ENCODE results near the gene CYB5R3. TPM values are rescaled to one million over a fixed set of nuclear protein-coding genes. Genes with fewer than 3 reads are reported as not detected.
A peak's percentile ranks its signal among the peaks of the same experiment; 100 is the strongest.

CYB5R3 gene
- total RNA-seq, 1 donor from 2014 or later: 148 TPM

DNA sequence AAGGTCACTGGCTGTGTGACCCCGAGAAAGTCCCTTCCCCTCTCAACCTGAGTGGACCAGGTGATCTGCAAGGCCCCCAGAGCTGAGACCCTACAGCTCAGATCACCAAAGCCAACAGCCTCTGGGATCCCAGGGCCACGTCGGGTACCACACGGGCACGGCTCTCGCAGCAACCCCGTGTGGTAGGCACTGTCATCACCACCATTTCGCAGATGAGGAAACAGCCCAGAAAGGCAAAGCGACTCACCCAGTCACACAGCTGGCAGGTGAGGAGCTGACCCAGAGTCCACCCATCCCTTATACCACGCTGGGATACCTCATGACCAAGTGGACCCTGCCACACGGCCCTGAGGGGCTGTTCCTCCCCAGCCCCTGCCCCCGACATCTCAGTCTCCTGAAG lies 11.6 kb downstream of the CYB5R3 start:
- peaks cover 3% of the 10 kb centered on the region for H3K4me1 Mint-ChIP-seq (ENCODE audit: low read depth, unreplicated experiment)
- peaks cover 1% of the 10 kb centered on the region for H3K9me3 Mint-ChIP-seq (ENCODE audit: unreplicated experiment)
- TF ChIP-seq, protein P1, sequence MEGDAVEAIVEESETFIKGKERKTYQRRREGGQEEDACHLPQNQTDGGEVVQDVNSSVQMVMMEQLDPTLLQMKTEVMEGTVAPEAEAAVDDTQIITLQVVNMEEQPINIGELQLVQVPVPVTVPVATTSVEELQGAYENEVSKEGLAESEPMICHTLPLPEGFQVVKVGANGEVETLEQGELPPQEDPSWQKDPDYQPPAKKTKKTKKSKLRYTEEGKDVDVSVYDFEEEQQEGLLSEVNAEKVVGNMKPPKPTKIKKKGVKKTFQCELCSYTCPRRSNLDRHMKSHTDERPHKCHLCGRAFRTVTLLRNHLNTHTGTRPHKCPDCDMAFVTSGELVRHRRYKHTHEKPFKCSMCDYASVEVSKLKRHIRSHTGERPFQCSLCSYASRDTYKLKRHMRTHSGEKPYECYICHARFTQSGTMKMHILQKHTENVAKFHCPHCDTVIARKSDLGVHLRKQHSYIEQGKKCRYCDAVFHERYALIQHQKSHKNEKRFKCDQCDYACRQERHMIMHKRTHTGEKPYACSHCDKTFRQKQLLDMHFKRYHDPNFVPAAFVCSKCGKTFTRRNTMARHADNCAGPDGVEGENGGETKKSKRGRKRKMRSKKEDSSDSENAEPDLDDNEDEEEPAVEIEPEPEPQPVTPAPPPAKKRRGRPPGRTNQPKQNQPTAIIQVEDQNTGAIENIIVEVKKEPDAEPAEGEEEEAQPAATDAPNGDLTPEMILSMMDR (IDR thresholded peaks at IDR 0.05; ENCODE audit: partially characterized antibody, unreplicated experiment): no peak
- peaks cover 4% of the 10 kb centered on the region for H3K27me3 Mint-ChIP-seq (ENCODE audit: unreplicated experiment)
- H3K27ac Mint-ChIP-seq (ENCODE audit: unreplicated experiment): no peak overlapping the region
- DNase-seq: no peak
- no peaks in the 10 kb centered on the region for H3K36me3 Mint-ChIP-seq (ENCODE audit: unreplicated experiment)
- no peak overlapping the region for H3K4me3 Mint-ChIP-seq (ENCODE audit: unreplicated experiment)

DNA sequence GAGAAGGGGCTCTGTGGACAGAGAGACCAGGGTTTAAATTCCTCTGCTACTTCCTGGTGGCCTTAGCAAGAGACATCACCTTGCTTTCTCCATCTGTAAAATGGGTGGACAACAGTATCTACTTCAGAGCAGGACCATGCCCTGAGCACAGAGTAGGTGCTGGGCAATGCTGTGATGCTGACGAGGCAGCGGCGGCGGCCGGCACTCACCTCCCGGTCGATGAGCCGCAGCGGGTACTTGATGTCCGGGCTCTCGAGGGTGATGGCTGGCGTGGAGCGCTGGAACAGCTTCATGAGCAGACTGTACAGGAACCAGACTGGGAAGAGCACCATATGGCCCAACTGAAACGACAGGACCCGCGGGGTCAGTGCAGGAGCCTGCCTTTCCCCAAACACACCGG lies 12.7 kb downstream of the CYB5R3 start:
- peaks cover 2% of the 10 kb centered on the region for H3K9me3 Mint-ChIP-seq (ENCODE audit: unreplicated experiment)
- no peak overlapping the region for H3K4me3 Mint-ChIP-seq (ENCODE audit: unreplicated experiment)
- no peak overlapping the region for H3K27ac Mint-ChIP-seq (ENCODE audit: unreplicated experiment)
- peaks cover 3% of the 10 kb centered on the region for H3K36me3 Mint-ChIP-seq (ENCODE audit: unreplicated experiment)
- no peak for DNase-seq
- TF ChIP-seq, protein P1 (IDR thresholded peaks at IDR 0.05; ENCODE audit: partially characterized antibody, unreplicated experiment): no peak
- H3K4me1 Mint-ChIP-seq (ENCODE audit: low read depth, unreplicated experiment): peaks cover 3% of the 10 kb centered on the region
- H3K27me3 Mint-ChIP-seq (ENCODE audit: unreplicated experiment): peaks cover 4% of the 10 kb centered on the region

DNA sequence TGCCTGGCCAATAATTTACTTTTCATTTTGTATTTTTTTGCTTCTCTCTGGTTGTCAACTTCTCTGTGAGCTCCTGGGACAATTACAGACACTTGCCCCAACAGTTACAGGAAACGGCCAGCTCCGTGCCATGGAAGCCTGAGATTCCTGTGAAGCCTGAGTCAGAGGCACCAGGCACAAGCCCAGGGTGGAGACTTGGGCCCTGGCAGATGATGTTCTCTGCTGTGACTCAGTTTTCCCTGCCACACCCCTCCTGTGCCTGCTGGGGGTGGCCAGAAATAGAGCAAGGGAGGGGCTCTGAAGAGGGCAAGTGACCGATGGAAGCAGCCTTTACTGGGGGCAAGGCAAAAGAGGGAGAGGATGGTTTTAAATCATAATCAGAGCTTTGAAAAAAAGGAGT lies 13.7 kb downstream of the CYB5R3 start:
- no peak for DNase-seq
- H3K36me3 Mint-ChIP-seq (ENCODE audit: unreplicated experiment): peaks cover 3% of the 10 kb centered on the region
- TF ChIP-seq, protein P1 (IDR thresholded peaks at IDR 0.05; ENCODE audit: partially characterized antibody, unreplicated experiment): no peak

DNA sequence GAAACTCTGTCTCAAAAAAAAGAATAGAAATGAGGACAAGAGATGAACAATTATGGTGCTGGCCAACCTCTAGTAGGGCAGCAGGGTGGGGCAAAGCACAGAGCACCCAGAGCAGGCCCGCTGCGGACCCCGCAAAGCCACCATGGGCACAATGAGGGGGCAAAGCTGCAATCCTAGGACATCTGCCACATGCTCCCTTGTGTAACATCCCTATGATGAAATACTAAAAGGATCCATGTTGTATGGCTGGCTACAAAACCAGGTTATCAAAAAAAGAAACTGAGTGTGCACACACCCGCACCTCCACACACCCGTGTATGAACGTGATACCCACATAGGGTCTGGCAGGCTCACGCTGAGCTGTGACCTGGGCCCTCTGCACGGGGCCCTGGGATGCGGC lies 16.2 kb downstream of the CYB5R3 start:
- peaks cover 3% of the 10 kb centered on the region for H3K36me3 Mint-ChIP-seq (ENCODE audit: unreplicated experiment)
- no peak overlapping the region for H3K27ac Mint-ChIP-seq (ENCODE audit: unreplicated experiment)
- TF ChIP-seq, protein P1 (IDR thresholded peaks at IDR 0.05; ENCODE audit: partially characterized antibody, unreplicated experiment): no peak
- H3K27me3 Mint-ChIP-seq (ENCODE audit: unreplicated experiment): peaks cover 4% of the 10 kb centered on the region
- peaks cover 3% of the 10 kb centered on the region for H3K4me1 Mint-ChIP-seq (ENCODE audit: low read depth, unreplicated experiment)
- H3K4me3 Mint-ChIP-seq (ENCODE audit: unreplicated experiment): no peak overlapping the region
- DNase-seq: no peak
- H3K9me3 Mint-ChIP-seq (ENCODE audit: unreplicated experiment): peaks cover 3% of the 10 kb centered on the region

More for the DNA sequence above, 13.7 kb downstream of the CYB5R3 start:
- Mint-ChIP-seq H3K4me1 (ENCODE audit: low read depth, unreplicated experiment) (peaks cover 3% of the 10 kb centered on the region), H3K4me3 (ENCODE audit: unreplicated experiment) (no peak overlapping the region), H3K27me3 (ENCODE audit: unreplicated experiment) (peaks cover 4% of the 10 kb centered on the region), H3K27ac (ENCODE audit: unreplicated experiment) (no peak overlapping the region), H3K9me3 (ENCODE audit: unreplicated experiment) (peaks cover 3% of the 10 kb centered on the region)

DNA sequence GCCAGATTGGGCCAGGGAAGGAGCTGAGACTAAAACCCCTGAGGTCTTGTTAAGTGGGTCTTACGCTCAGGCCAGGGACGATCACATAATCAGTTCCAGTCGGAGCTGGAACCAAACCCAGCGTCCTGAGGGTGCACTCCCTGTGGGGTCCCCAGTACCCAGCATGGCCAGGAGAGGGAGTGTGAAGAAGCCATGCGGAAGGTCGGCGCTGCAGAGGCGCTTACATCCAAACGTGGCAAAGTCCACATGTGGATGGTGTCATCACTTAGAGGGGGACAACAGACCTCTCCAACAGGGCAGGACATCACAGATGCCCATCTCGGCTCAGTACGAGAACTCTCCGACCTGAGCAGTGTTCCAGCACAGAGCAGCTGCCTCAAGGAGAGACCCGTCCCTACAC lies 17.1 kb downstream of the CYB5R3 start:
- no peak overlapping the region for H3K27ac Mint-ChIP-seq (ENCODE audit: unreplicated experiment)
- DNase-seq: peak; percentile 58
- peaks cover 3% of the 10 kb centered on the region for H3K4me1 Mint-ChIP-seq (ENCODE audit: low read depth, unreplicated experiment)
- TF ChIP-seq, protein P1 (IDR thresholded peaks at IDR 0.05; ENCODE audit: partially characterized antibody, unreplicated experiment): peak; percentile 60
- peaks cover 4% of the 10 kb centered on the region for H3K27me3 Mint-ChIP-seq (ENCODE audit: unreplicated experiment)
- H3K36me3 Mint-ChIP-seq (ENCODE audit: unreplicated experiment): peaks cover 3% of the 10 kb centered on the region
- H3K4me3 Mint-ChIP-seq (ENCODE audit: unreplicated experiment): no peak overlapping the region
- H3K9me3 Mint-ChIP-seq (ENCODE audit: unreplicated experiment): peaks cover 3% of the 10 kb centered on the region

Measured in glutamatergic neuron (in vitro differentiated cells).